Neural cell (in vitro differentiated cells): ENCODE results near the gene TMEM269.

ENCODE experiments used
- CTCF ChIP-seq: fragments of 450-650 bp; IDR thresholded peaks from 2 replicates; pipeline ENCODE4 v1.5.1; 2014; ENCODE audit warnings: antibody characterized with exemption, mild to moderate bottlenecking, moderate library complexity; ENCODE audit not compliant: poor library complexity, severe bottlenecking
- RAD21 ChIP-seq: fragments of 450-650 bp; conservative IDR thresholded peaks from 2 replicates; pipeline ENCODE4 v1.6.1; 2014; ENCODE audit warnings: antibody characterized with exemption, mild to moderate bottlenecking, moderate library complexity

- no peak for TF ChIP-seq CTCF
- TF ChIP-seq RAD21: no peak
Measured at GRCh38 chr1:42844592-42845140, 59.9 kb downstream of the TMEM269 start.
